ENCODE data around the gene CPLX1. TPM values are rescaled to one million over a fixed set of nuclear protein-coding genes. Genes with fewer than 3 reads are reported as not detected.

Gene CPLX1
- total RNA-seq, 1 experiment from 2014 or later = 3.9 TPM

GRCh38 chr4:792626-793092 is 33.3 kb downstream of the CPLX1 start:
- Histone ChIP-seq H3K4me3 (no peak overlapping the region), H3K27ac (no peak overlapping the region), H2AFZ (no peak overlapping the region), H3K27me3 (ENCODE audit: insufficient read depth, low read depth) (no peaks in the 10 kb centered on the region), H3K79me2 (ENCODE audit: low read depth) (no peaks in the 10 kb centered on the region), H4K20me1 (ENCODE audit: insufficient read depth) (no peaks in the 10 kb centered on the region), H3K4me2 (no peak overlapping the region), H3K9me3 (ENCODE audit: insufficient read depth, low read depth) (no peaks in the 10 kb centered on the region), H3K9me2 (ENCODE audit: insufficient read depth) (no peaks in the 10 kb centered on the region), H3K4me1 (replicated peaks; ENCODE audit: insufficient read depth) (no peaks in the 10 kb centered on the region), H3K36me3 (ENCODE audit: low read depth) (no peaks in the 10 kb centered on the region), H3F3A (ENCODE audit: insufficient read depth, low read depth) (no peaks in the 10 kb centered on the region; the same call in none of the 2 replicates)
- intact Hi-C loops (cut with micrococcal nuclease; ENCODE audit: unreplicated experiment) = no loop called here
- ChIA-PET CTCF (no interaction called here), POLR2A (ENCODE audit: unreplicated experiment) (no interaction called here)
- no TSS peak for BruUV-seq (replicated peaks)
- DNase-seq = no peak
- TF ChIP-seq CTCF (conservative IDR thresholded peaks at IDR 0.05) (no peak), EZH2 (IDR thresholded peaks at IDR 0.05; ENCODE audit: low read depth) (no peak)

GRCh38 chr4:791898-792625 is 33.9 kb downstream of the CPLX1 start:
- TF ChIP-seq EZH2 (IDR thresholded peaks at IDR 0.05; ENCODE audit: low read depth) (no peak), CTCF (conservative IDR thresholded peaks at IDR 0.05) (no peak)
- Histone ChIP-seq H3K79me2 (ENCODE audit: low read depth) (no peaks in the 10 kb centered on the region), H3F3A (ENCODE audit: insufficient read depth, low read depth) (no peaks in the 10 kb centered on the region; the same call in none of the 2 replicates), H3K36me3 (ENCODE audit: low read depth) (no peaks in the 10 kb centered on the region), H4K20me1 (ENCODE audit: insufficient read depth) (no peaks in the 10 kb centered on the region), H3K4me1 (replicated peaks; ENCODE audit: insufficient read depth) (no peaks in the 10 kb centered on the region), H3K9me2 (ENCODE audit: insufficient read depth) (no peaks in the 10 kb centered on the region), H3K4me2 (no peak overlapping the region), H3K4me3 (no peak overlapping the region), H3K27me3 (ENCODE audit: insufficient read depth, low read depth) (no peaks in the 10 kb centered on the region), H3K27ac (no peak overlapping the region), H2AFZ (no peak overlapping the region), H3K9me3 (ENCODE audit: insufficient read depth, low read depth) (no peaks in the 10 kb centered on the region)
- intact Hi-C loops (cut with micrococcal nuclease; ENCODE audit: unreplicated experiment) = no loop called here
- peak in 1 of 2 experiments; percentile 48 for DNase-seq
- ChIA-PET POLR2A (ENCODE audit: unreplicated experiment) (no interaction called here), CTCF (no interaction called here)
- BruUV-seq (replicated peaks) = no TSS peak

- no peak overlapping the region for H3K27ac ChIP-seq
- H3F3A ChIP-seq (ENCODE audit: insufficient read depth, low read depth) = no peaks in the 10 kb centered on the region; the same call in none of the 2 replicates
- H3K4me1 ChIP-seq (replicated peaks; ENCODE audit: insufficient read depth) = no peaks in the 10 kb centered on the region
- POLR2A ChIA-PET (ENCODE audit: unreplicated experiment) = no interaction called here
- no peaks in the 10 kb centered on the region for H3K9me3 ChIP-seq (ENCODE audit: insufficient read depth, low read depth)
- no peaks in the 10 kb centered on the region for H3K36me3 ChIP-seq (ENCODE audit: low read depth)
- CTCF ChIA-PET = no interaction called here
- H3K27me3 ChIP-seq (ENCODE audit: insufficient read depth, low read depth) = no peaks in the 10 kb centered on the region
- H3K4me2 ChIP-seq = no peak overlapping the region
- BruUV-seq (replicated peaks) = no TSS peak
- DNase-seq = no peak
- H4K20me1 ChIP-seq (ENCODE audit: insufficient read depth) = no peaks in the 10 kb centered on the region
- intact Hi-C loops (cut with micrococcal nuclease; ENCODE audit: unreplicated experiment) = no loop called here
- no peak overlapping the region for H2AFZ ChIP-seq
- no peaks in the 10 kb centered on the region for H3K9me2 ChIP-seq (ENCODE audit: insufficient read depth)
- H3K4me3 ChIP-seq = no peak overlapping the region
- no peaks in the 10 kb centered on the region for H3K79me2 ChIP-seq (ENCODE audit: low read depth)
- TF ChIP-seq EZH2 (IDR thresholded peaks at IDR 0.05; ENCODE audit: low read depth) (no peak), CTCF (conservative IDR thresholded peaks at IDR 0.05) (no peak)
Measured at GRCh38 chr4:791252-791897, 34.6 kb downstream of the CPLX1 start.

All from PC-9 (cell line).